Suprapubic skin (tissue), 3 donors: ENCODE results near the gene DSCAM.

Experiments
- POLR2AphosphoS5 ChIP-seq, 3 donors: sonication (generic); formaldehyde crosslinking; IDR thresholded peaks; one replicate each; pipeline ENCODE4 v1.6.1; 2017; ENCODE audit warnings: antibody characterized with exemption in 3 of 3
- TF ChIP-seq, protein P1 (sequence below), 2 donors: fragments of 200-600 bp in 1 of 2; fragments of 450-650 bp in 1 of 2; sonication (generic) in 1 of 2; IDR thresholded peaks; one replicate each; pipeline ENCODE4 v1.5.1; 2016 to 2019; ENCODE audit warnings: antibody characterized with exemption in 2 of 2, mild to moderate bottlenecking in 1 of 2, moderate library complexity in 1 of 2

DNA sequence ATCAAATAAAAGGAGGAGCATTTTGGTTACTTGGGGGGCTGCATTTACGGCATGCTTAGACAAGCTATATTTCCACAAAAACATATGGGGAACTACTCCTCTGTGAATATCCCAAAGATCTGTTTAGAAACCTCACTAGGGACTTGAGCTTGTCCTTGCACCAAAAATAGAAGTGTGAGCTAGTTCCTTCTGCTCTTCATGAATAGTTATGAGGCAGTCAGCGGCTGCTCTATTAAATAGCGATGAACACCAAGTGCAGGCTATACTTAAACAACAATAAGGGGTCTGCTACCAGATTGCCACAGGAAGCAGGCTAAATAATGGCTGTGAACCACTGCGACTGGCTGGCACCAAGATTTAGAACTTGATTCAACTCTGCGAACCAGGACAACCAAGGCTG lies 789.6 kb downstream of the DSCAM start:
- TF ChIP-seq, protein P1, sequence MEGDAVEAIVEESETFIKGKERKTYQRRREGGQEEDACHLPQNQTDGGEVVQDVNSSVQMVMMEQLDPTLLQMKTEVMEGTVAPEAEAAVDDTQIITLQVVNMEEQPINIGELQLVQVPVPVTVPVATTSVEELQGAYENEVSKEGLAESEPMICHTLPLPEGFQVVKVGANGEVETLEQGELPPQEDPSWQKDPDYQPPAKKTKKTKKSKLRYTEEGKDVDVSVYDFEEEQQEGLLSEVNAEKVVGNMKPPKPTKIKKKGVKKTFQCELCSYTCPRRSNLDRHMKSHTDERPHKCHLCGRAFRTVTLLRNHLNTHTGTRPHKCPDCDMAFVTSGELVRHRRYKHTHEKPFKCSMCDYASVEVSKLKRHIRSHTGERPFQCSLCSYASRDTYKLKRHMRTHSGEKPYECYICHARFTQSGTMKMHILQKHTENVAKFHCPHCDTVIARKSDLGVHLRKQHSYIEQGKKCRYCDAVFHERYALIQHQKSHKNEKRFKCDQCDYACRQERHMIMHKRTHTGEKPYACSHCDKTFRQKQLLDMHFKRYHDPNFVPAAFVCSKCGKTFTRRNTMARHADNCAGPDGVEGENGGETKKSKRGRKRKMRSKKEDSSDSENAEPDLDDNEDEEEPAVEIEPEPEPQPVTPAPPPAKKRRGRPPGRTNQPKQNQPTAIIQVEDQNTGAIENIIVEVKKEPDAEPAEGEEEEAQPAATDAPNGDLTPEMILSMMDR (IDR thresholded peaks at IDR 0.05), result no peak
- TF ChIP-seq POLR2AphosphoS5 (IDR thresholded peaks at IDR 0.05), result no peak
